LNCAP (cell line): ENCODE results near the gene RBM18.

Source experiments
- TF ChIP-seq, protein P1 (sequence below): fragments of 450-650 bp; IDR thresholded peaks from 2 replicates; pipeline ENCODE4 v1.5.1; 2017; ENCODE audit warnings: mild to moderate bottlenecking

RBM18 gene, protein sequence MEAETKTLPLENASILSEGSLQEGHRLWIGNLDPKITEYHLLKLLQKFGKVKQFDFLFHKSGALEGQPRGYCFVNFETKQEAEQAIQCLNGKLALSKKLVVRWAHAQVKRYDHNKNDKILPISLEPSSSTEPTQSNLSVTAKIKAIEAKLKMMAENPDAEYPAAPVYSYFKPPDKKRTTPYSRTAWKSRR

DNA sequence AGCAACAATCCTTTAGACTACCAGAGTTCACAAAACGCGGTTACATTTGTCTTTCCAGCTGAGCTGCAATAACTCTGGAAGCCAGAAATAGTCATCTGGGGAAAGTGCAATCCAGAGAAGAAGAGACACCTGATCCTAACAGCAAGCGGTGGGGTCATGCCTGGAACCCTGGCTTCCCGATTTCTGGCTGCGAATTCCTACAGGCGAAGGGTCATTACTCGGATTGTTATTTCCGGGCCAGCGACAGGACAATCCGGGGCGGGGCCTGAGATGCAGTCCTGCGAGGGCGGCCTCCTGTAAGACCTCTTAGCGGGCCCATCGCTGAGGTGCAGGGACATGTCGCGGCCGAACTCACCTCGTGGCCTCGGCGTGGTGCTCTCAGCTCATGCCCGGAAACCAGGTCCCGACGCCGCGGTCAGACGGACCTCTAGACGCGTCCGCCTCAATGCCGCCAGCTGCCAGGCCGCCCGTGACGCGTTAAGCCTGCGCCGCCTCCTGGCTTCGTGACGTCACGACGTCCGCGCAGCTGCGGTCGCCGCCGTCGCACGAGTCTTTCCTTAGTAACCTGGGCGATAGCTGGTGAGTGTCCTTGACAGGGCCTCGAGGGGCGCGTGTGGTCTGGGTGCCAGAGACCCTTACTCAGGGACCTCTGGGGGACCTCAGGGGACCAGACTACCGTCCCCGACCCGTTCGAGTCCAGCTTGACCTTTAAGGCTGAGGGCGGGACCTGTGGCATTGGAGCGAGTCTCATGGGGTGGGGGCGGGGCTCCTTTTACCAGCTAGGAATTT, at the start of gene RBM18, which contains the start of gene MRRF:
Gene RBM18 (minus strand): TSS at position 481 of the 789 bp plus-strand sequence. CDS start 3,348 bp downstream, outside the sequence.
Gene MRRF (plus strand): TSS at position 523 of the 789 bp plus-strand sequence. CDS start 6,010 bp downstream, outside the sequence.
- TF ChIP-seq, protein P1, sequence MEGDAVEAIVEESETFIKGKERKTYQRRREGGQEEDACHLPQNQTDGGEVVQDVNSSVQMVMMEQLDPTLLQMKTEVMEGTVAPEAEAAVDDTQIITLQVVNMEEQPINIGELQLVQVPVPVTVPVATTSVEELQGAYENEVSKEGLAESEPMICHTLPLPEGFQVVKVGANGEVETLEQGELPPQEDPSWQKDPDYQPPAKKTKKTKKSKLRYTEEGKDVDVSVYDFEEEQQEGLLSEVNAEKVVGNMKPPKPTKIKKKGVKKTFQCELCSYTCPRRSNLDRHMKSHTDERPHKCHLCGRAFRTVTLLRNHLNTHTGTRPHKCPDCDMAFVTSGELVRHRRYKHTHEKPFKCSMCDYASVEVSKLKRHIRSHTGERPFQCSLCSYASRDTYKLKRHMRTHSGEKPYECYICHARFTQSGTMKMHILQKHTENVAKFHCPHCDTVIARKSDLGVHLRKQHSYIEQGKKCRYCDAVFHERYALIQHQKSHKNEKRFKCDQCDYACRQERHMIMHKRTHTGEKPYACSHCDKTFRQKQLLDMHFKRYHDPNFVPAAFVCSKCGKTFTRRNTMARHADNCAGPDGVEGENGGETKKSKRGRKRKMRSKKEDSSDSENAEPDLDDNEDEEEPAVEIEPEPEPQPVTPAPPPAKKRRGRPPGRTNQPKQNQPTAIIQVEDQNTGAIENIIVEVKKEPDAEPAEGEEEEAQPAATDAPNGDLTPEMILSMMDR: no peak

DNA sequence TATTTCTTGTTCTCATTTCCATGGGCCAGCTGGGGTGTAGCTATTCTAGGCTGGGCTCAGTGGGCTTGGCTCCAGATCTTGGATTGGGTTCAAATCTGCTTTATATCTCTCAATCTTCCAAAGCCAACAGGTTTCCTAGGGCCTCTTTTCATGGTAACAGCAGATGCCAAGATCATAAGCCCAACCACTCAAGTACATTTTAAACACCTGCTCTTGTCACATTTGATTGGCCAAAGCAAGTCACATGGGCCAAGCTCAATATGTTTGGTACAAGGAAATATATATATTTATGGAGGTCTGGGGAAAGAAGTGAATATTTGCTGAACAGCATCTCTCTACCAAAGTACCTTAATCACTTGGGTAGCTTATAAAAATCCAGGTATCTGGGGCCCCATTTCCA, 49.5 kb upstream of the RBM18 start:
- TF ChIP-seq, protein P1: no peak

DNA sequence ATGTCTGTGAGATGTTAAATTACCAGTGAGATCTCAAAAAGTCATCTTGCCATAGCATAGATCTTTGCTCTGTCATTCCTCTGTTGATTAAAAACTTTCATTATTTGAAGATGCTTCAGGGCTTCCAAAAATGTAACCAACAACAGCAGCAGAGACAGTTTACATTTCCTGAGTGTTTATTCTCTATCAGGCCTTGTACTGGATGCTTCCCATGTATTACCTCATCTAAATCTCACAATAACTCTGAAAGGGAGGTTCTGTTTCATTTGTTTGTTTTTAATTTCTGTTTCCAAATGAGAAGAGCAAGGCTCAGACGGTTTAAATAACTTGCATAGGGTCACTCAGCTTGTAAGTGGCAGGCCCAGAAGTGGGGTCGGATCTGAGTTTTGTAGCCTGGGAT, 45.2 kb upstream of the RBM18 start:
- TF ChIP-seq, protein P1: no peak

DNA sequence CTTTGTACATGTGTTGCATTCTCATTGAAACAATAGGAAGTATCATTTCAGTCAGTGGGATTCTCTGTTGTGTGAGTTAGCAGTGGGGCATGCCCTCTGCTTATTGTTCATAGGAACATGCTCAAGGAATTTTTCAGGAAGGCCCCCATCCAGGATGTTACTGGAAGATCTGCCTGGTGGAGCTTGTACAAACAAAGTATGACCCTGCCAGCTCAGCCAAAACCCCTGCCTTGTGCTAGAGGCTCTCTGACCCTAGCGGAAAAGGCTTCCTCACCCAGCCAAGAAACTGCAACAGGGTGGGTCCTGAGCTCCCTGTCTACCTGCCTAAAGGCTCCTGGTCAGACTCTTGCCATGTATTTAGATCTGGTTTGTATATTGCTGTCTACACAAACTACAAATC, 43.3 kb upstream of the RBM18 start:
- TF ChIP-seq, protein P1: no peak

DNA sequence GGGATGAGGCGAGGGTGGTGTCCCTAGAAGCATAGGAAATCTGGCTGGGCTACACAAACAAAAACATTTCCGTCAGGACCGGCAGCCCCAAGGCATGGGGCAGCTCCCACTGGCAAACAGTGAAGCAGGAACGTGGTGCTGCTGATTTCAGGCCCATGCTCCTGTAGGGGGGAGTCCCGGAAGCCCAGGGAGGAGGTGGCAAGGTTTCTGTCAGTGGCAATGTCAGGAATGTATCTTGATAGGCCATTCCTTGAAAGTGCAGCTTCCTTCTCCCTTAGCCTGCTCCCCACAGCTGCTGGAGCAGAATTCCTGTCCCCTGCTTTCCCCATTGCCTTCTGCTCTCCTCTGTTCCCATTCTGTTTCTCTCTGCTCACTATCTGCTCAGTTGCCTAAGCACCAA, 42.4 kb upstream of the RBM18 start:
- TF ChIP-seq, protein P1: no peak

DNA sequence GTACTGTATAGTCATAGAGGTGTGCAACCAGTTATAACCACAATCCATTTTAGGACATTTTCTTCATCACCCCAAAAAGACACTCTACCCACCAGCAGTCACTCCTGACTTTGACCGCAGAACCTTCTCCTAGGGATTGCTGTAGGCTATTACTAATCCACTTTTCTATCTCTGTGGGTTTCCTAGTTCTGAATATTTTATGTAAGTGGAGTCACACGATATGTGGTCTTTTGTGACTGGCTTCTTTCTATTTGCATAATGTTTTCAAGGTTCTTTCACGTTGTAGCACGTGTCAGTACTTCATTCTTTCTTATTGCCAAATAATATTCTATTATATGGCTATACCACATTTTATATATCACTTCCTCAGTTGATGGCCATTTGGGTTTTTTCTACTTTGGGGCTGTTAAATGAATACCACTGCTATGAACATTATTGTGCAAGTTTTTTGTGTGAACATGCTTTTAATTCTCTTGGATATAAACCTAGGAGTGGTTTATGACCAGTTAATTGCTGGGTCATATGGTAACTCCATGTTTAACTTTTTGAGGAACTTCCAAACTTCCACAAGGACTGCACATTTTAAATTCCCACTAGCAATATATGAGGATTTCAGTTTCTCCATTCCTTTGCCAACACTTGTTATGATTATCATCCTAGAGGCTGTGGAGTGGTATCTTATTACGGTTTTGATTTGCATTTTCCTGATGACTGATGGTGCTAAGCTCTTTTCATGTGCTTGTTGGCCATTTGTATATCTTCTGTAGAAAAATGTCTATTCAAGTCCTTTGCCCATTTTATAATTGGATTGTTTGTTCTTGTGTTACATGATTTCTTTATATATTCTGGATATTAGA, 37.8 kb upstream of the RBM18 start:
- TF ChIP-seq, protein P1: no peak

DNA sequence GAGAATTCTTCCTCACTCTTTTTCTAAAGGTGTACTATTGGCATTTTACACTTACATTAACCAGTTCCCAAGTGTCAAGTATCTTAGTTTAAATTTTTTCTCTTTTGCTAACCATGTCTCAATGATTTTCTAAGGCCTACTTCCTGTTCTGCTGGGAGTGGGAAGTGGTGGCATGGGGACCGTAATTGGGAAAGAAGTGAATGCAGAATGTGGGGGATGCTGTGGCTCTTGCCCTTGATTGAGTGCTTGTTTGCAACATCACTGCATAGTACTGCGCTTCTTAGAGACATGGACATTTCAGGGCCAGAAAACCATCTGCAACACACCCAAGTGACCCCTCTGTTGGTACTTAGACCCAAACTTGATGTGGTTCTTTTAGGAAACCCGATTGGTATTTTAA, 32.9 kb upstream of the RBM18 start:
- TF ChIP-seq, protein P1: no peak
